HG02870 (cell line): ENCODE results near the gene JADE1.

Experiments
- ATAC-seq: cut with Tn5 transposase; IDR thresholded peaks from one replicate; pipeline ENCODE4 v1.9.1; 2021; ENCODE audit warnings: mild to moderate bottlenecking, moderate library complexity; ENCODE audit not compliant: unreplicated experiment

The JADE1 gene

GRCh38 chr4:128809477-128810330 lies at the start of gene JADE1:
JADE1 (plus strand) TSS chr4:128809700; CDS start chr4:128831759, 22,059 bp downstream.
- peak; percentile 40 for ATAC-seq

GRCh38 chr4:128766781-128767180 lies 42.7 kb upstream of the JADE1 start:
- ATAC-seq, result no peak

- ATAC-seq, result no peak
Measured at GRCh38 chr4:128768373-128768996, 41.0 kb upstream of the JADE1 start.

GRCh38 chr4:128769011-128769410 lies 40.5 kb upstream of the JADE1 start:
- ATAC-seq, result no peak

GRCh38 chr4:128770807-128771206 lies 38.7 kb upstream of the JADE1 start:
- no peak for ATAC-seq

- no peak for ATAC-seq
Measured at GRCh38 chr4:128775477-128775876, 34.0 kb upstream of the JADE1 start.

- ATAC-seq, result no peak
Measured at GRCh38 chr4:128775916-128776315, 33.6 kb upstream of the JADE1 start.

GRCh38 chr4:128776794-128777216 lies 32.7 kb upstream of the JADE1 start:
- ATAC-seq, result no peak

GRCh38 chr4:128780688-128781087 lies 28.8 kb upstream of the JADE1 start:
- no peak for ATAC-seq

GRCh38 chr4:128782076-128782715 lies 27.3 kb upstream of the JADE1 start:
- peak; percentile 57 for ATAC-seq

GRCh38 chr4:128782875-128783614 lies 26.5 kb upstream of the JADE1 start:
- no peak for ATAC-seq

GRCh38 chr4:128787509-128788311 lies 21.8 kb upstream of the JADE1 start:
- ATAC-seq, result no peak

GRCh38 chr4:128793859-128794672 lies 15.4 kb upstream of the JADE1 start:
- no peak for ATAC-seq

GRCh38 chr4:128796934-128797333 lies 12.6 kb upstream of the JADE1 start:
- ATAC-seq, result no peak

- ATAC-seq, result no peak
Measured at GRCh38 chr4:128800284-128800683, 9.2 kb upstream of the JADE1 start.

- ATAC-seq, result no peak
Measured at GRCh38 chr4:128800701-128801284, 8.7 kb upstream of the JADE1 start.

- no peak for ATAC-seq
Measured at GRCh38 chr4:128802680-128803628, 6.5 kb upstream of the JADE1 start.

GRCh38 chr4:128803783-128804182 lies 5.7 kb upstream of the JADE1 start:
- no peak for ATAC-seq
